ENCODE data around the gene HMGCR. TPM values are rescaled to one million over a fixed set of nuclear protein-coding genes. Genes with fewer than 3 reads are reported as not detected.

Gene HMGCR
- total and polyA plus RNA-seq, 2 experiments from 2014 or later, result 72.2 to 331 TPM

- peaks cover 2% of the 10 kb centered on the region; the same call in 1 of the 2 replicates for H3F3A ChIP-seq (replicated peaks; ENCODE audit: low read depth)
- H3K9me2 ChIP-seq (ENCODE audit: insufficient read depth), result no peaks in the 10 kb centered on the region
- H3K79me2 ChIP-seq (replicated peaks; ENCODE audit: insufficient read depth), result no peaks in the 10 kb centered on the region
- no peak for DNase-seq (ENCODE audit: low spot score)
- H3K27ac ChIP-seq (ENCODE audit: low read depth), result no peak overlapping the region
- Mint-ChIP-seq H3K27ac (no peak overlapping the region), H3K36me3 (ENCODE audit: low read depth) (no peaks in the 10 kb centered on the region), H3K4me1 (peaks cover 13% of the 10 kb centered on the region), H3K9me3 (no peaks in the 10 kb centered on the region; the same call in 2 of the 3 replicates), H3K27me3 (ENCODE audit: insufficient read depth, low read depth, poor library complexity) (peaks cover 2% of the 10 kb centered on the region), H3K4me3 (no peak overlapping the region)
- TF ChIP-seq CTCF (conservative IDR thresholded peaks at IDR 0.05; ENCODE audit: low read depth in 2 of 2), result no peak
- no peak for TF ChIP-seq NANOG (IDR thresholded peaks at IDR 0.05; ENCODE audit: borderline replicate concordance)
- no peak for TF ChIP-seq REST (IDR thresholded peaks at IDR 0.05; ENCODE audit: unreplicated experiment)
- no peak for TF ChIP-seq ZNF114 (CRISPR knock-in tag; IDR thresholded peaks at IDR 0.05)
- no peak for TF ChIP-seq ZNF331 (CRISPR knock-in tag; IDR thresholded peaks at IDR 0.05; ENCODE audit: low read depth)
- TF ChIP-seq EZH2phosphoT487 (IDR thresholded peaks at IDR 0.05; ENCODE audit: unreplicated experiment), result no peak
- TF ChIP-seq, protein P1, sequence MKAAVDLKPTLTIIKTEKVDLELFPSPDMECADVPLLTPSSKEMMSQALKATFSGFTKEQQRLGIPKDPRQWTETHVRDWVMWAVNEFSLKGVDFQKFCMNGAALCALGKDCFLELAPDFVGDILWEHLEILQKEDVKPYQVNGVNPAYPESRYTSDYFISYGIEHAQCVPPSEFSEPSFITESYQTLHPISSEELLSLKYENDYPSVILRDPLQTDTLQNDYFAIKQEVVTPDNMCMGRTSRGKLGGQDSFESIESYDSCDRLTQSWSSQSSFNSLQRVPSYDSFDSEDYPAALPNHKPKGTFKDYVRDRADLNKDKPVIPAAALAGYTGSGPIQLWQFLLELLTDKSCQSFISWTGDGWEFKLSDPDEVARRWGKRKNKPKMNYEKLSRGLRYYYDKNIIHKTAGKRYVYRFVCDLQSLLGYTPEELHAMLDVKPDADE (IDR thresholded peaks at IDR 0.05), result no peak
- TF ChIP-seq, protein P2, sequence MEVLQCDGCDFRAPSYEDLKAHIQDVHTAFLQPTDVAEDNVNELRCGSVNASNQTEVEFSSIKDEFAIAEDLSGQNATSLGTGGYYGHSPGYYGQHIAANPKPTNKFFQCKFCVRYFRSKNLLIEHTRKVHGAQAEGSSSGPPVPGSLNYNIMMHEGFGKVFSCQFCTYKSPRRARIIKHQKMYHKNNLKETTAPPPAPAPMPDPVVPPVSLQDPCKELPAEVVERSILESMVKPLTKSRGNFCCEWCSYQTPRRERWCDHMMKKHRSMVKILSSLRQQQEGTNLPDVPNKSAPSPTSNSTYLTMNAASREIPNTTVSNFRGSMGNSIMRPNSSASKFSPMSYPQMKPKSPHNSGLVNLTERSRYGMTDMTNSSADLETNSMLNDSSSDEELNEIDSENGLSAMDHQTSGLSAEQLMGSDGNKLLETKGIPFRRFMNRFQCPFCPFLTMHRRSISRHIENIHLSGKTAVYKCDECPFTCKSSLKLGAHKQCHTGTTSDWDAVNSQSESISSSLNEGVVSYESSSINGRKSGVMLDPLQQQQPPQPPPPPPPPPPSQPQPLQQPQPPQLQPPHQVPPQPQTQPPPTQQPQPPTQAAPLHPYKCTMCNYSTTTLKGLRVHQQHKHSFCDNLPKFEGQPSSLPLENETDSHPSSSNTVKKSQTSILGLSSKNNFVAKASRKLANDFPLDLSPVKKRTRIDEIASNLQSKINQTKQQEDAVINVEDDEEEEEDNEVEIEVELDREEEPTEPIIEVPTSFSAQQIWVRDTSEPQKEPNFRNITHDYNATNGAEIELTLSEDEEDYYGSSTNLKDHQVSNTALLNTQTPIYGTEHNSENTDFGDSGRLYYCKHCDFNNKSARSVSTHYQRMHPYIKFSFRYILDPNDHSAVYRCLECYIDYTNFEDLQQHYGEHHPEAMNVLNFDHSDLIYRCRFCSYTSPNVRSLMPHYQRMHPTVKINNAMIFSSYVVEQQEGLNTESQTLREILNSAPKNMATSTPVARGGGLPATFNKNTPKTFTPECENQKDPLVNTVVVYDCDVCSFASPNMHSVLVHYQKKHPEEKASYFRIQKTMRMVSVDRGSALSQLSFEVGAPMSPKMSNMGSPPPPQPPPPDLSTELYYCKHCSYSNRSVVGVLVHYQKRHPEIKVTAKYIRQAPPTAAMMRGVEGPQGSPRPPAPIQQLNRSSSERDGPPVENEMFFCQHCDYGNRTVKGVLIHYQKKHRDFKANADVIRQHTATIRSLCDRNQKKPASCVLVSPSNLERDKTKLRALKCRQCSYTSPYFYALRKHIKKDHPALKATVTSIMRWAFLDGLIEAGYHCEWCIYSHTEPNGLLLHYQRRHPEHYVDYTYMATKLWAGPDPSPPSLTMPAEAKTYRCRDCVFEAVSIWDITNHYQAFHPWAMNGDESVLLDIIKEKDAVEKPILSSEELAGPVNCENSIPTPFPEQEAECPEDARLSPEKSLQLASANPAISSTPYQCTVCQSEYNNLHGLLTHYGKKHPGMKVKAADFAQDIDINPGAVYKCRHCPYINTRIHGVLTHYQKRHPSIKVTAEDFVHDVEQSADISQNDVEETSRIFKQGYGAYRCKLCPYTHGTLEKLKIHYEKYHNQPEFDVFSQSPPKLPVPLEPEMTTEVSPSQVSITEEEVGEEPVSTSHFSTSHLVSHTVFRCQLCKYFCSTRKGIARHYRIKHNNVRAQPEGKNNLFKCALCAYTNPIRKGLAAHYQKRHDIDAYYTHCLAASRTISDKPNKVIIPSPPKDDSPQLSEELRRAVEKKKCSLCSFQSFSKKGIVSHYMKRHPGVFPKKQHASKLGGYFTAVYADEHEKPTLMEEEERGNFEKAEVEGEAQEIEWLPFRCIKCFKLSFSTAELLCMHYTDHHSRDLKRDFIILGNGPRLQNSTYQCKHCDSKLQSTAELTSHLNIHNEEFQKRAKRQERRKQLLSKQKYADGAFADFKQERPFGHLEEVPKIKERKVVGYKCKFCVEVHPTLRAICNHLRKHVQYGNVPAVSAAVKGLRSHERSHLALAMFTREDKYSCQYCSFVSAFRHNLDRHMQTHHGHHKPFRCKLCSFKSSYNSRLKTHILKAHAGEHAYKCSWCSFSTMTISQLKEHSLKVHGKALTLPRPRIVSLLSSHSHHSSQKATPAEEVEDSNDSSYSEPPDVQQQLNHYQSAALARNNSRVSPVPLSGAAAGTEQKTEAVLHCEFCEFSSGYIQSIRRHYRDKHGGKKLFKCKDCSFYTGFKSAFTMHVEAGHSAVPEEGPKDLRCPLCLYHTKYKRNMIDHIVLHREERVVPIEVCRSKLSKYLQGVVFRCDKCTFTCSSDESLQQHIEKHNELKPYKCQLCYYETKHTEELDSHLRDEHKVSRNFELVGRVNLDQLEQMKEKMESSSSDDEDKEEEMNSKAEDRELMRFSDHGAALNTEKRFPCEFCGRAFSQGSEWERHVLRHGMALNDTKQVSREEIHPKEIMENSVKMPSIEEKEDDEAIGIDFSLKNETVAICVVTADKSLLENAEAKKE (CRISPR knock-in tag; IDR thresholded peaks at IDR 0.05), result no peak
- TF ChIP-seq JUNB (IDR thresholded peaks at IDR 0.05; ENCODE audit: unreplicated experiment), result no peak
- no peaks in the 10 kb centered on the region; the same call in 1 of the 2 replicates for H4K20me1 ChIP-seq (replicated peaks; ENCODE audit: insufficient read depth)
- peaks cover 10% of the 10 kb centered on the region; the same call in 1 of the 2 replicates for H3K4me1 ChIP-seq (ENCODE audit: insufficient read depth)
- no peak for ATAC-seq
- no peak overlapping the region for H3K4me2 ChIP-seq
- no peak overlapping the region for H2AFZ ChIP-seq
- no peaks in the 10 kb centered on the region for H3K27me3 ChIP-seq (ENCODE audit: insufficient read depth)
- no peak overlapping the region for H3K4me3 ChIP-seq
- no peaks in the 10 kb centered on the region for H3K36me3 ChIP-seq (ENCODE audit: insufficient read depth)
These were observed 31.4 kb downstream of the HMGCR start for GRCh38 chr5:75368391-75368790.

Data from GM23338 (cell line).